Coronary artery (tissue), 2 donors: Measurements from ENCODE around the gene DYRK2.

ENCODE experiments used
- DNase-seq: peaks from one replicate; pipeline ENCODE4 v3.0.0-alpha.2; 2017; ENCODE audit warnings: low spot score
- H3K27ac ChIP-seq, 2 donors: fragments of 200-600 bp; sonication (generic); one replicate each; pipeline ENCODE4 v1.5.1; 2016 to 2019
- H3K4me3 ChIP-seq: fragments of 200-600 bp; sonication (generic); 2 replicates; pipeline ENCODE4 v1.5.1; 2016; ENCODE audit warnings: mild to moderate bottlenecking, moderate library complexity
- CTCF ChIP-seq: fragments of 200-600 bp; sonication (generic); IDR thresholded peaks from one replicate; pipeline ENCODE4 v1.5.1; 2019; ENCODE audit warnings: antibody characterized with exemption

DYRK2 gene

DNA sequence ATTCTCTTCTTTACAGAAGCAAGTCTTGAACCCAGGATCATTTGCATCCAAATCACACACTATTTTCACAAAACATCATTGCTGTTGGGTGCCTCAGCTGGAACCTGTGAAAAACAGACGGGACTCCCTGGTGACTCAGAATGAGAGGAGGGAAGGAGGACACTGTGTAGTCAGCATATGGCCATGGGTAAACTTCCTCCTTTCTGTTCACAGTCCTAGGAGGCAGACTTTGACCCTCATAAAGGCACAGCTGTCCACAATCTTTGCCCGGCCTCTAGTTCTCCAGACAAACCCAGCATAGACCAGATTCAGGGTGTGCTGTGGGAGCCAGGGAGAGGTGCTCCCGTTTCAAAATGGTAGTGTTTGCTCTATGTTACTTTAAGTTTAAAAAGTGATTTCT is 62.0 kb downstream of the DYRK2 start:
- DNase-seq: no peak
- no peak for TF ChIP-seq CTCF
- Histone ChIP-seq H3K4me3 (no peak overlapping the region), H3K27ac (peak overlapping the region in 1 of 2 donors; percentile 36)

GRCh38 chr12:67712011-67712410 is 63.5 kb downstream of the DYRK2 start:
- DNase-seq: no peak
- H3K4me3 ChIP-seq: no peak overlapping the region
- TF ChIP-seq CTCF: no peak
- H3K27ac ChIP-seq: no peak overlapping the region

GRCh38 chr12:67714648-67715047 is 66.1 kb downstream of the DYRK2 start:
- no peak for DNase-seq
- Histone ChIP-seq H3K27ac (no peak overlapping the region), H3K4me3 (no peak overlapping the region)
- TF ChIP-seq CTCF: no peak
